ENCODE data around the gene S100A14. TPM values are rescaled to one million over a fixed set of nuclear protein-coding genes. Genes with fewer than 3 reads are reported as not detected.

S100A14 gene
- total RNA-seq, 1 donor from 2014 or later, result not detected

DNA sequence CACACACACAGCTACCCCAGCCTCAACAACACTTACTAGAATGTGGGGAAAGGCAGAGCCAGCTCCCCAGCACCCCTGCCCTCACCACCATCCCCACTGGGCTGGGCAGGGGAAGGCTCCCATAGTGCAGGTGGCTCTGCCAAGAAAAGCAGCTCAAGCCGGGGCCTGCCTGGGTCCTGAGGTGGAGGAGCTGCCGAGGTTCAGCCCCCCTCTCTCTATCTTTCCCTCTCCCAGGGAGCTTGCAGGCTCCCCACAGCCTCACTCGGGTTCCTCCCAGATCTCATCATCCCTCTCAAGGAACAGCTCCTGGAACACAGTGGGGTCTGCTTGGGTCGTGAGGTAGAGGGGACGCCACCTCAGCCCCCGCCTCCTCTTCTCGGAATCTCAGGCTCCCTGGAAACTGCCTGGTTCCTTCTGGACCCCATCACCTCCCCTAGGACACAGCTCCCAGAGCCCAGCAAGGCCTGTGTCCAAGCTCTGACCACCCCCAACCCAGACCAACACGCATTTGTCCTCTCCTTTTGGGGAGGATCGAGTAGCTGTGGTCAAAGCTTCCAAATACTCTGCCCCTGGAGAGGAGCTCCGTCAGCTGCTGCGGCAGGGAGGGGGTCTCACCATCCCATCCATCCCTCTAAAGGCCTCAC, 3.9 kb downstream of the S100A14 start:
- no peaks in the 10 kb centered on the region for H3K36me3 Mint-ChIP-seq (ENCODE audit: unreplicated experiment)
- TF ChIP-seq, protein P1, sequence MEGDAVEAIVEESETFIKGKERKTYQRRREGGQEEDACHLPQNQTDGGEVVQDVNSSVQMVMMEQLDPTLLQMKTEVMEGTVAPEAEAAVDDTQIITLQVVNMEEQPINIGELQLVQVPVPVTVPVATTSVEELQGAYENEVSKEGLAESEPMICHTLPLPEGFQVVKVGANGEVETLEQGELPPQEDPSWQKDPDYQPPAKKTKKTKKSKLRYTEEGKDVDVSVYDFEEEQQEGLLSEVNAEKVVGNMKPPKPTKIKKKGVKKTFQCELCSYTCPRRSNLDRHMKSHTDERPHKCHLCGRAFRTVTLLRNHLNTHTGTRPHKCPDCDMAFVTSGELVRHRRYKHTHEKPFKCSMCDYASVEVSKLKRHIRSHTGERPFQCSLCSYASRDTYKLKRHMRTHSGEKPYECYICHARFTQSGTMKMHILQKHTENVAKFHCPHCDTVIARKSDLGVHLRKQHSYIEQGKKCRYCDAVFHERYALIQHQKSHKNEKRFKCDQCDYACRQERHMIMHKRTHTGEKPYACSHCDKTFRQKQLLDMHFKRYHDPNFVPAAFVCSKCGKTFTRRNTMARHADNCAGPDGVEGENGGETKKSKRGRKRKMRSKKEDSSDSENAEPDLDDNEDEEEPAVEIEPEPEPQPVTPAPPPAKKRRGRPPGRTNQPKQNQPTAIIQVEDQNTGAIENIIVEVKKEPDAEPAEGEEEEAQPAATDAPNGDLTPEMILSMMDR (IDR thresholded peaks at IDR 0.05), result no peak
- H3K27ac Mint-ChIP-seq (ENCODE audit: unreplicated experiment), result peak overlapping the region; percentile 95
- peak overlapping the region; percentile 90 for H3K4me3 Mint-ChIP-seq (ENCODE audit: unreplicated experiment)
- DNase-seq (ENCODE audit: extremely low spot score, unreplicated experiment), result no peak
- H3K4me1 Mint-ChIP-seq (ENCODE audit: unreplicated experiment), result peaks cover 65% of the 10 kb centered on the region
- H3K27me3 Mint-ChIP-seq (ENCODE audit: unreplicated experiment), result no peaks in the 10 kb centered on the region
- H3K9me3 Mint-ChIP-seq (ENCODE audit: unreplicated experiment), result no peaks in the 10 kb centered on the region

DNA sequence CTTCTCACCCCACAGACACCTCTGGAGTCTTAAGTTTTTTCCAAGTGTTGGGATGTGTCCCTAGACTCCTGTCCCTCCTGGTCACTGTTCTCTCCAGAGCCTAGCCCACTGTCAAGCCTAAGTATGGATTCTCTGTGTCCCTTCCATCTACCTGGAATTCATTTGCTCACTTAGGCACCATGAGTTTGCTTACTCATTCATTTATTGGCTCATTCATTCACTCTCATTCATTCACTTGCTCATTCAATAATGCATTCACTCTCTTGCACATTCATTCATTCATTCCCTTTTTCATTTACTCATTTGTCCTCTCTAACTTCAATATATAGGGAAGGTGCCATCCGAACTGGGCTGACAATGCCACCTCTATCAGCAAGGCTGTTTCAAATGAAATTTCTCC, 4.8 kb downstream of the S100A14 start:
- H3K36me3 Mint-ChIP-seq (ENCODE audit: unreplicated experiment), result peaks cover 7% of the 10 kb centered on the region
- TF ChIP-seq, protein P1 (IDR thresholded peaks at IDR 0.05), result no peak
- H3K27ac Mint-ChIP-seq (ENCODE audit: unreplicated experiment), result peak overlapping the region; percentile 95
- peak overlapping the region; percentile 90 for H3K4me3 Mint-ChIP-seq (ENCODE audit: unreplicated experiment)
- no peaks in the 10 kb centered on the region for H3K9me3 Mint-ChIP-seq (ENCODE audit: unreplicated experiment)
- no peaks in the 10 kb centered on the region for H3K27me3 Mint-ChIP-seq (ENCODE audit: unreplicated experiment)
- peaks cover 62% of the 10 kb centered on the region for H3K4me1 Mint-ChIP-seq (ENCODE audit: unreplicated experiment)
- DNase-seq (ENCODE audit: extremely low spot score, unreplicated experiment), result no peak

GRCh38 chr1:153610811-153611301, 5.3 kb downstream of the S100A14 start:
- Mint-ChIP-seq H3K4me3 (ENCODE audit: unreplicated experiment) (peak overlapping the region; percentile 90), H3K27me3 (ENCODE audit: unreplicated experiment) (no peaks in the 10 kb centered on the region), H3K4me1 (ENCODE audit: unreplicated experiment) (peaks cover 60% of the 10 kb centered on the region), H3K36me3 (ENCODE audit: unreplicated experiment) (peaks cover 7% of the 10 kb centered on the region), H3K9me3 (ENCODE audit: unreplicated experiment) (no peaks in the 10 kb centered on the region), H3K27ac (ENCODE audit: unreplicated experiment) (peak overlapping the region; percentile 99)
- DNase-seq (ENCODE audit: extremely low spot score, unreplicated experiment), result no peak
- TF ChIP-seq, protein P1 (IDR thresholded peaks at IDR 0.05), result no peak

GRCh38 chr1:153610334-153610733, 5.8 kb downstream of the S100A14 start:
- peak overlapping the region; percentile 99 for H3K27ac Mint-ChIP-seq (ENCODE audit: unreplicated experiment)
- TF ChIP-seq, protein P1 (IDR thresholded peaks at IDR 0.05), result no peak
- H3K4me1 Mint-ChIP-seq (ENCODE audit: unreplicated experiment), result peaks cover 60% of the 10 kb centered on the region
- peaks cover 7% of the 10 kb centered on the region for H3K36me3 Mint-ChIP-seq (ENCODE audit: unreplicated experiment)
- DNase-seq (ENCODE audit: extremely low spot score, unreplicated experiment), result no peak
- H3K27me3 Mint-ChIP-seq (ENCODE audit: unreplicated experiment), result no peaks in the 10 kb centered on the region
- peak overlapping the region; percentile 32 for H3K4me3 Mint-ChIP-seq (ENCODE audit: unreplicated experiment)
- no peaks in the 10 kb centered on the region for H3K9me3 Mint-ChIP-seq (ENCODE audit: unreplicated experiment)

- H3K27me3 Mint-ChIP-seq (ENCODE audit: unreplicated experiment), result no peaks in the 10 kb centered on the region
- no peaks in the 10 kb centered on the region for H3K9me3 Mint-ChIP-seq (ENCODE audit: unreplicated experiment)
- peak overlapping the region; percentile 99 for H3K27ac Mint-ChIP-seq (ENCODE audit: unreplicated experiment)
- DNase-seq (ENCODE audit: extremely low spot score, unreplicated experiment), result no peak
- peaks cover 12% of the 10 kb centered on the region for H3K36me3 Mint-ChIP-seq (ENCODE audit: unreplicated experiment)
- TF ChIP-seq, protein P1 (IDR thresholded peaks at IDR 0.05), result no peak
- H3K4me3 Mint-ChIP-seq (ENCODE audit: unreplicated experiment), result peak overlapping the region; percentile 73
- peaks cover 60% of the 10 kb centered on the region for H3K4me1 Mint-ChIP-seq (ENCODE audit: unreplicated experiment)
Observed at GRCh38 chr1:153609585-153609907, 6.6 kb downstream of the S100A14 start.

Measured in osteocyte (in vitro differentiated cells).